ENCODE measurements around the gene NOC4L.

DNA sequence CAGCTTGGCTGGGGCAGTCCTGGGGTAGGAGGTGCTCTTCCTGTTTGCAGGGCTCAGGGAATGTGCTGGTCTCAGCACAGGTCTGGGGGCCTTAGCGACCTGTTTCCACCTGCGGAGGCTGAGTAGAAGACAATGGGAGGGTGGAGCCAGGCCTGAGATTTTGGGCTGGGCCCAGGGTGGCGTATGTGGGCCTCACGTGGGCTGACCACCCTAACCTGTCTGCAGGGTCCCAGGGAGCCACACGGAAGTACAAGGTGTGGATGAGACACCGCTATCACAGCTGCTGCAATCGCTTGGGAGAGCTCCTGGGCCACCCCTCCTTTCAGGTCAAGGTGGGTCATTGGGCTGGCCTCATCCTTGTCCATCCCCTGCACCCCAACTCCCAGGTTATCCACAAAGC, 1.1 kb downstream of the NOC4L start:
- TF ChIP-seq, protein P1, sequence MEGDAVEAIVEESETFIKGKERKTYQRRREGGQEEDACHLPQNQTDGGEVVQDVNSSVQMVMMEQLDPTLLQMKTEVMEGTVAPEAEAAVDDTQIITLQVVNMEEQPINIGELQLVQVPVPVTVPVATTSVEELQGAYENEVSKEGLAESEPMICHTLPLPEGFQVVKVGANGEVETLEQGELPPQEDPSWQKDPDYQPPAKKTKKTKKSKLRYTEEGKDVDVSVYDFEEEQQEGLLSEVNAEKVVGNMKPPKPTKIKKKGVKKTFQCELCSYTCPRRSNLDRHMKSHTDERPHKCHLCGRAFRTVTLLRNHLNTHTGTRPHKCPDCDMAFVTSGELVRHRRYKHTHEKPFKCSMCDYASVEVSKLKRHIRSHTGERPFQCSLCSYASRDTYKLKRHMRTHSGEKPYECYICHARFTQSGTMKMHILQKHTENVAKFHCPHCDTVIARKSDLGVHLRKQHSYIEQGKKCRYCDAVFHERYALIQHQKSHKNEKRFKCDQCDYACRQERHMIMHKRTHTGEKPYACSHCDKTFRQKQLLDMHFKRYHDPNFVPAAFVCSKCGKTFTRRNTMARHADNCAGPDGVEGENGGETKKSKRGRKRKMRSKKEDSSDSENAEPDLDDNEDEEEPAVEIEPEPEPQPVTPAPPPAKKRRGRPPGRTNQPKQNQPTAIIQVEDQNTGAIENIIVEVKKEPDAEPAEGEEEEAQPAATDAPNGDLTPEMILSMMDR (conservative IDR thresholded peaks at IDR 0.05) = no peak
- no peak for TF ChIP-seq ZFX (IDR thresholded peaks at IDR 0.05)
